NCI-H187 treated with DMSO at 0.1 percent for 48 hours (cell line): ENCODE results near the gene ARHGAP42.

Experiments
- DNase-seq: peaks from one replicate; lab custom pipeline; 2025; lab: John Stamatoyannopoulos, UW

Gene ARHGAP42

DNA sequence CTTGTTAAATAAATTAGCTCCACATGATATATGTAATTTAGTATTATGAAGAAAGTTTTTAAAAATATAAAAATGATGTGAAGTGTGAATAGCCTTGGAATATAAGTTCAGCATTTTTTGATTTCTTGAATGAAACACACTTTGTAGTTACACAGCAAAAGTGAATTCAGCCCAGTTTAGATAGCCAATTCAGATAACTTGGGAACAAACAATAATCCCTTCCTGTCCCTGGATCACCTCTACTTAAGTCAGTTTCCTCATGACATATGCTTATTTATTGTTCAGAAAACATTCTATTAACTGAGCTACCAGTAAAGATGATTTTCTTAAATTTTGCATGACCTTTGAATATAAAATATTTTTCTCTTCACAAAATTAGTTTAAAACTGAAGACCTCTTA, 335.2 kb downstream of the ARHGAP42 start:
- DNase-seq, result no peak

- no peak for DNase-seq
Measured at GRCh38 chr11:101028644-101029043, 341.6 kb downstream of the ARHGAP42 start.

DNA sequence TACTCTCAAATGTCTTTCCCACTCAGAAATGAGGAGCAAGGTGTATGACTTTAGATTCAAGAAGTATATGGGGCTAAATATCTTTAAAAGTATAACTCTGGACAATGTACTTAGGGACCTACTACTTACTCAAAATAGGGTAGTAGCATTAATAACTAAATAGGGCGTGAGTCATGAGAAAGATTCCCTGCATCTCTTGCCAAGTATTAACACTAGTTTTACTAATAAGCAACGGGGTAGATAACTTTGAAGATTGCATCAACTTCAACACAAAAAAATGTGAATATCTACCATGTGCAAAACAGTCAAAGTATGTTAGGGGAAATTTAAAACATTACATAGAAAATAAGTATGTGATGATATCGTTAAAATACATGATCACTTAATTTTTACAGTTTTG, 342.9 kb downstream of the ARHGAP42 start:
- no peak for DNase-seq

GRCh38 chr11:101030692-101031091, 343.6 kb downstream of the ARHGAP42 start:
- DNase-seq, result no peak

DNA sequence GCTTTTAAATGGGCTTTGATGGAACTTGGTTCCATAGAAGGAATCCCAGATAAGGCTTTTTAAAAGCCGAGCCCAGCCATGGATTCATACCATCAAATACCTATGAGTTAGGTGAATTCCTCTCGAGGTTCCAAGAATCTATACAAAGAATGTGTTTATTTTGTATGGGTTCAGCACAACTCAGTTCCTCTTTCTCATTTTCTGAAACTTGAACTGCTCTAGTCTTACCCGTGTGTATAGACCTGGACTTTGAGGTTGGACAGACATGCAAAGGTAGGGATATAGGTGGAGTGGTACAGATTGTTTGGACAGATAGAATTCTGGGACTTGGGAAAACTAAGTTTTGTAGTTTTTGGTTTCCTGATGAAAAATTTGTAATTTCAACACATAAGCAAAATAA, 344.6 kb downstream of the ARHGAP42 start:
- no peak for DNase-seq

- DNase-seq, result no peak
Measured at GRCh38 chr11:101032991-101033390, 345.9 kb downstream of the ARHGAP42 start.

- DNase-seq, result no peak
Measured at GRCh38 chr11:101034076-101034475, 347.0 kb downstream of the ARHGAP42 start.

GRCh38 chr11:101035872-101036271, 348.8 kb downstream of the ARHGAP42 start:
- no peak for DNase-seq
